H1 (cell line): ENCODE results near the gene RTN3.

Experiments
- ATF3 ChIP-seq: IDR thresholded peaks from 2 replicates; pipeline ENCODE4 v1.6.1; 2011; ENCODE audit warnings: low read depth, mild to moderate bottlenecking, low read length; ENCODE audit not compliant: insufficient read depth
- E2F6 ChIP-seq: IDR thresholded peaks from 2 replicates; pipeline ENCODE4 v1.6.1; 2012; ENCODE audit warnings: inconsistent platforms
- EZH2 ChIP-seq: fragments of 200-600 bp; sonication (generic); IDR thresholded peaks from 2 replicates; pipeline ENCODE4 v1.7.1; 2012; ENCODE audit warnings: low read depth, mild to moderate bottlenecking, moderate library complexity, low read length, inconsistent platforms; ENCODE audit not compliant: severe bottlenecking
- RNF2 ChIP-seq: fragments of 200-900, 300-1000 bp; sonication (generic); IDR thresholded peaks from 2 replicates; pipeline ENCODE4 v1.7.1; 2016; ENCODE audit warnings: borderline replicate concordance, low read depth, mild to moderate bottlenecking, antibody characterized with exemption, low read length; ENCODE audit not compliant: poor library complexity, severe bottlenecking; ENCODE audit errors: missing control alignments
- YY1 ChIP-seq: IDR thresholded peaks from 2 replicates; pipeline ENCODE4 v1.6.1; 2011; ENCODE audit warnings: low read depth, mild to moderate bottlenecking, low read length
- TF ChIP-seq, protein P1 (sequence below), 3 experiments: IDR thresholded peaks; 1 replicate in 2 of 3; 2 replicates in 1 of 3; pipeline versions ENCODE4 v1.5.1 to v1.6.1; 2011; ENCODE audit warnings: low read length in 3 of 3, mild to moderate bottlenecking in 3 of 3, inconsistent platforms in 2 of 3, low read depth in 1 of 3, moderate library complexity in 1 of 3; ENCODE audit not compliant: insufficient read depth in 1 of 3; ENCODE audit errors: control extremely low read depth in 1 of 3

- TF ChIP-seq YY1, result 0 out of 2 replicates have a peak, but pooled peaks have one; percentile 3
- TF ChIP-seq E2F6, result peak; percentile 100
- TF ChIP-seq, protein P1, sequence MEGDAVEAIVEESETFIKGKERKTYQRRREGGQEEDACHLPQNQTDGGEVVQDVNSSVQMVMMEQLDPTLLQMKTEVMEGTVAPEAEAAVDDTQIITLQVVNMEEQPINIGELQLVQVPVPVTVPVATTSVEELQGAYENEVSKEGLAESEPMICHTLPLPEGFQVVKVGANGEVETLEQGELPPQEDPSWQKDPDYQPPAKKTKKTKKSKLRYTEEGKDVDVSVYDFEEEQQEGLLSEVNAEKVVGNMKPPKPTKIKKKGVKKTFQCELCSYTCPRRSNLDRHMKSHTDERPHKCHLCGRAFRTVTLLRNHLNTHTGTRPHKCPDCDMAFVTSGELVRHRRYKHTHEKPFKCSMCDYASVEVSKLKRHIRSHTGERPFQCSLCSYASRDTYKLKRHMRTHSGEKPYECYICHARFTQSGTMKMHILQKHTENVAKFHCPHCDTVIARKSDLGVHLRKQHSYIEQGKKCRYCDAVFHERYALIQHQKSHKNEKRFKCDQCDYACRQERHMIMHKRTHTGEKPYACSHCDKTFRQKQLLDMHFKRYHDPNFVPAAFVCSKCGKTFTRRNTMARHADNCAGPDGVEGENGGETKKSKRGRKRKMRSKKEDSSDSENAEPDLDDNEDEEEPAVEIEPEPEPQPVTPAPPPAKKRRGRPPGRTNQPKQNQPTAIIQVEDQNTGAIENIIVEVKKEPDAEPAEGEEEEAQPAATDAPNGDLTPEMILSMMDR (IDR thresholded peaks at IDR 0.05; ENCODE audit: control extremely low read depth in 1 of 3, insufficient read depth in 1 of 3, low read depth in 1 of 3, low read length in 3 of 3), result no peak
- peak; percentile 90 for TF ChIP-seq RNF2
- TF ChIP-seq EZH2, result no peak
- no peak for TF ChIP-seq ATF3
Measured at GRCh38 chr11:63671322-63672155, 9.8 kb upstream of the RTN3 start, which contains the start of gene ATL3.
